Measurements from ENCODE around the gene MARCO. TPM values are rescaled to one million over a fixed set of nuclear protein-coding genes. Genes with fewer than 3 reads are reported as not detected.
"Not testable (repeated sequence)": the region's sequence is repeated elsewhere in the genome, so short reads cannot be mapped to it uniquely, and the experiment has no call there.

MARCO gene
- total RNA-seq, 1 donor from 2014 or later: 0.52 TPM

GRCh38 chr2:118993392-118993752 lies 51.4 kb downstream of the MARCO start:
- no peak overlapping the region for H3K27ac ChIP-seq (ENCODE audit: low read depth, low read length)
- no peak overlapping the region for H3K4me3 ChIP-seq (ENCODE audit: low read length in 3 of 3)
- H3K27me3 ChIP-seq (ENCODE audit: control insufficient read depth in 3 of 3, insufficient read depth in 3 of 3, low read length in 3 of 3): peaks cover 0 to 7% (median 5%) of the 10 kb centered on the region in 3 donors
- no peaks in the 10 kb centered on the region for H3K9me3 ChIP-seq (ENCODE audit: control insufficient read depth in 3 of 3, low read length in 3 of 3)
- no peak overlapping the region for H3K9ac ChIP-seq (ENCODE audit: low read depth in 1 of 3, low read length in 3 of 3)
- no peaks in the 10 kb centered on the region for H3K36me3 ChIP-seq (ENCODE audit: control insufficient read depth in 3 of 3, insufficient read depth in 3 of 3, low read length in 3 of 3)
- H3K4me1 ChIP-seq (ENCODE audit: control insufficient read depth in 3 of 3, insufficient read depth in 3 of 3, low read length in 3 of 3): no peaks in the 10 kb centered on the region

- no peaks in the 10 kb centered on the region for H3K4me1 ChIP-seq (ENCODE audit: control insufficient read depth in 3 of 3, insufficient read depth in 3 of 3, low read length in 3 of 3)
- no peak overlapping the region for H3K27ac ChIP-seq (ENCODE audit: low read depth, low read length)
- no peak overlapping the region for H3K4me3 ChIP-seq (ENCODE audit: low read length in 3 of 3)
- H3K9ac ChIP-seq (ENCODE audit: low read depth in 1 of 3, low read length in 3 of 3): no peak overlapping the region
- no peaks in the 10 kb centered on the region for H3K36me3 ChIP-seq (ENCODE audit: control insufficient read depth in 3 of 3, insufficient read depth in 3 of 3, low read length in 3 of 3)
- H3K27me3 ChIP-seq (ENCODE audit: control insufficient read depth in 3 of 3, insufficient read depth in 3 of 3, low read length in 3 of 3): peaks cover 0 to 5% (median 0%) of the 10 kb centered on the region in 3 donors
- H3K9me3 ChIP-seq (ENCODE audit: control insufficient read depth in 3 of 3, low read length in 3 of 3): no peaks in the 10 kb centered on the region
These were observed 52.2 kb downstream of the MARCO start for GRCh38 chr2:118994172-118994700.

- H3K9ac ChIP-seq (ENCODE audit: low read depth in 1 of 3, low read length in 3 of 3): no peak overlapping the region
- H3K27me3 ChIP-seq (ENCODE audit: control insufficient read depth in 3 of 3, insufficient read depth in 3 of 3, low read length in 3 of 3): peaks cover 0 to 5% (median 0%) of the 10 kb centered on the region in 3 donors
- H3K9me3 ChIP-seq (ENCODE audit: control insufficient read depth in 3 of 3, low read length in 3 of 3): no peaks in the 10 kb centered on the region
- H3K36me3 ChIP-seq (ENCODE audit: control insufficient read depth in 3 of 3, insufficient read depth in 3 of 3, low read length in 3 of 3): no peaks in the 10 kb centered on the region
- H3K4me1 ChIP-seq (ENCODE audit: control insufficient read depth in 3 of 3, insufficient read depth in 3 of 3, low read length in 3 of 3): no peaks in the 10 kb centered on the region
- H3K4me3 ChIP-seq (ENCODE audit: low read length in 3 of 3): no peak overlapping the region
- no peak overlapping the region for H3K27ac ChIP-seq (ENCODE audit: low read depth, low read length)
These were observed 52.8 kb downstream of the MARCO start for GRCh38 chr2:118994778-118995177.

GRCh38 chr2:119003856-119004255 lies 61.9 kb downstream of the MARCO start:
- H3K4me3 ChIP-seq (ENCODE audit: low read length in 3 of 3); H3K9ac ChIP-seq (ENCODE audit: low read depth in 1 of 3, low read length in 3 of 3); H3K9me3 ChIP-seq (ENCODE audit: control insufficient read depth in 3 of 3, low read length in 3 of 3); H3K27me3 ChIP-seq (ENCODE audit: control insufficient read depth in 3 of 3, insufficient read depth in 3 of 3, low read length in 3 of 3); H3K27ac ChIP-seq (ENCODE audit: low read depth, low read length); H3K36me3 ChIP-seq (ENCODE audit: control insufficient read depth in 3 of 3, insufficient read depth in 3 of 3, low read length in 3 of 3); H3K4me1 ChIP-seq (ENCODE audit: control insufficient read depth in 3 of 3, insufficient read depth in 3 of 3, low read length in 3 of 3): not testable (repeated sequence)

GRCh38 chr2:119004602-119005001 lies 62.6 kb downstream of the MARCO start:
- Histone ChIP-seq H3K27me3 (ENCODE audit: control insufficient read depth in 3 of 3, insufficient read depth in 3 of 3, low read length in 3 of 3) (peaks cover 0 to 6% (median 0%) of the 10 kb centered on the region in 3 donors), H3K36me3 (ENCODE audit: control insufficient read depth in 3 of 3, insufficient read depth in 3 of 3, low read length in 3 of 3) (no peaks in the 10 kb centered on the region), H3K9ac (ENCODE audit: low read depth in 1 of 3, low read length in 3 of 3) (no peak overlapping the region), H3K9me3 (ENCODE audit: control insufficient read depth in 3 of 3, low read length in 3 of 3) (no peaks in the 10 kb centered on the region), H3K4me3 (ENCODE audit: low read length in 3 of 3) (no peak overlapping the region), H3K4me1 (ENCODE audit: control insufficient read depth in 3 of 3, insufficient read depth in 3 of 3, low read length in 3 of 3) (no peaks in the 10 kb centered on the region), H3K27ac (ENCODE audit: low read depth, low read length) (no peak overlapping the region)

- peaks cover 0 to 2% (median 0%) of the 10 kb centered on the region in 3 donors for H3K4me1 ChIP-seq (ENCODE audit: control insufficient read depth in 3 of 3, insufficient read depth in 3 of 3, low read length in 3 of 3)
- H3K27ac ChIP-seq (ENCODE audit: low read depth, low read length): no peak overlapping the region
- H3K36me3 ChIP-seq (ENCODE audit: control insufficient read depth in 3 of 3, insufficient read depth in 3 of 3, low read length in 3 of 3): no peaks in the 10 kb centered on the region
- H3K9me3 ChIP-seq (ENCODE audit: control insufficient read depth in 3 of 3, low read length in 3 of 3): no peaks in the 10 kb centered on the region
- H3K27me3 ChIP-seq (ENCODE audit: control insufficient read depth in 3 of 3, insufficient read depth in 3 of 3, low read length in 3 of 3): peaks cover 0 to 7% (median 0%) of the 10 kb centered on the region in 3 donors
- H3K4me3 ChIP-seq (ENCODE audit: low read length in 3 of 3): no peak overlapping the region
- H3K9ac ChIP-seq (ENCODE audit: low read depth in 1 of 3, low read length in 3 of 3): no peak overlapping the region
These were observed 63.1 kb downstream of the MARCO start for GRCh38 chr2:119005051-119005450.

- H3K9ac ChIP-seq (ENCODE audit: low read depth in 1 of 3, low read length in 3 of 3): no peak overlapping the region
- no peaks in the 10 kb centered on the region for H3K36me3 ChIP-seq (ENCODE audit: control insufficient read depth in 3 of 3, insufficient read depth in 3 of 3, low read length in 3 of 3)
- no peak overlapping the region for H3K4me3 ChIP-seq (ENCODE audit: low read length in 3 of 3)
- peaks cover 0 to 12% (median 4%) of the 10 kb centered on the region in 3 donors for H3K27me3 ChIP-seq (ENCODE audit: control insufficient read depth in 3 of 3, insufficient read depth in 3 of 3, low read length in 3 of 3)
- H3K9me3 ChIP-seq (ENCODE audit: control insufficient read depth in 3 of 3, low read length in 3 of 3): no peaks in the 10 kb centered on the region
- H3K4me1 ChIP-seq (ENCODE audit: control insufficient read depth in 3 of 3, insufficient read depth in 3 of 3, low read length in 3 of 3): peaks cover 0 to 7% (median 0%) of the 10 kb centered on the region in 3 donors
- no peak overlapping the region for H3K27ac ChIP-seq (ENCODE audit: low read depth, low read length)
These were observed 63.6 kb downstream of the MARCO start for GRCh38 chr2:119005555-119005954.

- Histone ChIP-seq H3K4me3 (ENCODE audit: low read length in 3 of 3) (no peak overlapping the region), H3K4me1 (ENCODE audit: control insufficient read depth in 3 of 3, insufficient read depth in 3 of 3, low read length in 3 of 3) (peaks cover 0 to 10% (median 2%) of the 10 kb centered on the region in 3 donors), H3K27me3 (ENCODE audit: control insufficient read depth in 3 of 3, insufficient read depth in 3 of 3, low read length in 3 of 3) (peaks cover 0 to 20% (median 11%) of the 10 kb centered on the region in 3 donors)
These were observed 64.4 kb downstream of the MARCO start for GRCh38 chr2:119006441-119006840.

GRCh38 chr2:119008108-119008507 lies 66.1 kb downstream of the MARCO start:
- Histone ChIP-seq H3K27me3 (ENCODE audit: control insufficient read depth in 3 of 3, insufficient read depth in 3 of 3, low read length in 3 of 3) (peaks cover 5 to 20% (median 14%) of the 10 kb centered on the region in 3 donors), H3K4me1 (ENCODE audit: control insufficient read depth in 3 of 3, insufficient read depth in 3 of 3, low read length in 3 of 3) (peaks cover 0 to 10% (median 5%) of the 10 kb centered on the region in 3 donors), H3K36me3 (ENCODE audit: control insufficient read depth in 3 of 3, insufficient read depth in 3 of 3, low read length in 3 of 3) (no peaks in the 10 kb centered on the region), H3K4me3 (ENCODE audit: low read length in 3 of 3) (no peak overlapping the region), H3K9ac (ENCODE audit: low read depth in 1 of 3, low read length in 3 of 3) (no peak overlapping the region), H3K27ac (ENCODE audit: low read depth, low read length) (no peak overlapping the region), H3K9me3 (ENCODE audit: control insufficient read depth in 3 of 3, low read length in 3 of 3) (no peaks in the 10 kb centered on the region)

More at GRCh38 chr2:119006441-119006840, 64.4 kb downstream of the MARCO start:
- no peak overlapping the region for H3K27ac ChIP-seq (ENCODE audit: low read depth, low read length)
- H3K36me3 ChIP-seq (ENCODE audit: control insufficient read depth in 3 of 3, insufficient read depth in 3 of 3, low read length in 3 of 3): no peaks in the 10 kb centered on the region
- H3K9ac ChIP-seq (ENCODE audit: low read depth in 1 of 3, low read length in 3 of 3): no peak overlapping the region
- H3K9me3 ChIP-seq (ENCODE audit: control insufficient read depth in 3 of 3, low read length in 3 of 3): no peaks in the 10 kb centered on the region

- H3K9me3 ChIP-seq (ENCODE audit: control insufficient read depth in 3 of 3, low read length in 3 of 3): no peaks in the 10 kb centered on the region
- H3K4me1 ChIP-seq (ENCODE audit: control insufficient read depth in 3 of 3, insufficient read depth in 3 of 3, low read length in 3 of 3): peaks cover 0 to 10% (median 5%) of the 10 kb centered on the region in 3 donors
- no peak overlapping the region for H3K9ac ChIP-seq (ENCODE audit: low read depth in 1 of 3, low read length in 3 of 3)
- no peak overlapping the region for H3K27ac ChIP-seq (ENCODE audit: low read depth, low read length)
- H3K4me3 ChIP-seq (ENCODE audit: low read length in 3 of 3): no peak overlapping the region
- H3K36me3 ChIP-seq (ENCODE audit: control insufficient read depth in 3 of 3, insufficient read depth in 3 of 3, low read length in 3 of 3): no peaks in the 10 kb centered on the region
- H3K27me3 ChIP-seq (ENCODE audit: control insufficient read depth in 3 of 3, insufficient read depth in 3 of 3, low read length in 3 of 3): peaks cover 5 to 20% (median 14%) of the 10 kb centered on the region in 3 donors
These were observed 67.1 kb downstream of the MARCO start for GRCh38 chr2:119009110-119009509.

Measured in skeletal muscle tissue (tissue), 4 donors.